Stimulated activated CD4-positive, alpha-beta T cell treated with anti-CD3 and anti-CD28 coated beads, Interleukin-15, amount 100 ng/mL, for 24 hours (primary cell): Measurements from ENCODE around the gene CD8B2.
"Not testable (repeated sequence)": the region's sequence is repeated elsewhere in the genome, so short reads cannot be mapped to it uniquely, and the experiment has no call there.

Experiments
- DNase-seq: peaks from one replicate; pipeline ENCODE4 v3.0.0-alpha.2; 2020

CD8B2 gene

DNA sequence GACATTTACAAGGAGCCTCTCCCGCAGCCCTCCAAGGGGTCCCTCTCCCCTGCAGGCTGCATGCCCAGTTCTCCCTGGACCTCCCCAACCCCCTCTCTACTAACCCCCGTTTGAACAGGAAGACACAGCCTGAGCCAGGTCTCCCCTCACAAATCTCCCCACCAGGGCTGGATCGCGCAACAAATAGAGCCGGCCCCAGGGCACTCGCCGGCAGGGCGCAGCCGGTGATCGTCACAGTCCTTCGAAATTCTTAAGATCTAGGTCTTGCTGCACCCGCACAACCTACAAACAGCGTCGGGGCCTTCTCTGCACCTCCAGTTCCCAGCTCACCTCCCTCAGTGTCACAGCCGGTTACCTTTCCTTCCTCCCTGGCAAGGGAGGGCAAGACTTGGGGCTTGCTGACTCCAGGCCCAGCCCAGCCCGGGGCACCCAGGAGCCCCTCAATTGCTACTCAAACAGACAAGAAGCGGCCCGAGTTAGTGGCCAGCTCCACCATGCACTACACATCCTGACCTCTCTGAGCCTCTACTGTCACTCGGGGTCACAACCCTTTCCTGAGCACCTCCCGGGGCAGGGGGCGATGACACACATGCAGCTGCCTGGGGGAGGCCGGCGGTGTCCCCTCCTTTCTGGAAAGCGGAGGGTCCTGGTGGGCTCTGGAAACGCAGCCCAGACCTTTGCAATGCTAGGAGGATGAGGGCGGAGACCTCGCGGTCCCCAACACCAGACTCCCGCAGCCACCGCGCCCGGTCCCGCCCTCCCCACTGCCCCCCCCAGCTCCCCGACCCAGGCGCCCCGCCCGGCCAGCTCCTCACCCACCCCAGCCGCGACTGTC is at the start of gene CD8B2:
Gene CD8B2 (plus strand): TSS at position 814 of the 835 bp plus-strand sequence. CDS start 63 bp downstream, outside the sequence.
- not testable (repeated sequence) for DNase-seq

DNA sequence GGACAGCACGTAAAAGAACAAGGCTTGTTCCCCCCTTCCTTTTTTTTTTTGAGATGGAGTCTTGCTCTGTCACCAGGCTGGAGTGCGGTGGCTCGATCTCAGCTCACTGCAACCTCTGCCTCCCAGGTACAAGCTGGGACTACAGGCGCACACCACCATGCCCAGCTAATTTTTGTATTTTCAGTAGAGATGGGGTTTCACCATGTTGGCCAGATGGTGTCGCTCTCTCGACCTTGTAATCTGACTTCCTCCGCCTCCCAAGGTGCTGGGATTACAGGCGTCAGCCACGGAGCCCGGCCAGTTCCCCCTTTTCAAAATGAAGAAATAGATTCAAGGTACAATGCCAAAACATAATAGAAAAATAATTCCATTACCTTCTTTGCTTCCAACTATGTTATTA is 25.3 kb upstream of the CD8B2 start:
- DNase-seq, result peak; percentile 18

DNA sequence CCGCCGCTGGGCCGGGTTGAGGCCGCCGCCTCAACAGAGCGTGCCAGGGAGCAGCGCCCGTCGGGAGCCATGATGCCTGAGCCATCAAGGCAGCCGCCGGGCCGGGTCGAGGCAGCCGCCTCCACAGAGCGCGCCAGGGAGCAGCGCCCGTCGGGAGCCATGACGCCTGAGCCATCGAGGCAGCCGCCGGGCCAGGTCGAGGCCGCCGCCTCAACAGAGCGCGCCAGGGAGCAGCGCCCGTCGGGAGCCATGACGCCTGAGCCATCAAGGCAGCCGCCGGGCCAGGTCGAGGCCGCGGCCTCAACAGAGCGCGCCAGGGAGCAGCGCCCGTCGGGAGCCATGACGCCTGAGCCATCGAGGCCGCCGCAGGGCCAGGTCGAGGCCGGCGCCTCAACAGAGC is 19.6 kb upstream of the CD8B2 start:
- DNase-seq, result not testable (repeated sequence)

DNA sequence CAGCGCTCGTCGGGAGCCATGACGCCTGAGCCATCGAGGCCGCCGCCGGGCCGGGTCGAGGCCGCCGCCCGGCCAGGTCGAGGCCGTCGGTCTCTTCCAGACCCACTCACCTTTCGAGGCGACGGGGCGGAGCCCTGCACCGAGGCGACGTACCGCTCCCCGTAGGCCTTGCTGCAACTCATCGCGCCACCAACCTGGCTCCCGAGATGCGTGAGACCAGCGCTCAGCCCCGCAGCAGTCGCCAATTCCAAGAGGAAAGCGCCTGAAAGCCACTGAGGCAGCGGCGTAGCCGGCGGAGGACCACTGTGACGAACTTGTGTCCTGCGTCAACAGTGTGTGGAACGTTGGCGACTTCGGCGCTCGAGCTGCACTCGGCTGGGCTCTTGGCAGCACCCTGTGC is 19.1 kb upstream of the CD8B2 start, which contains the start of gene RGPD3:
Gene RGPD3 (minus strand): TSS at position 307 of the 400 bp plus-strand sequence. CDS start 125 bp downstream, at position 182.
- not testable (repeated sequence) for DNase-seq

DNA sequence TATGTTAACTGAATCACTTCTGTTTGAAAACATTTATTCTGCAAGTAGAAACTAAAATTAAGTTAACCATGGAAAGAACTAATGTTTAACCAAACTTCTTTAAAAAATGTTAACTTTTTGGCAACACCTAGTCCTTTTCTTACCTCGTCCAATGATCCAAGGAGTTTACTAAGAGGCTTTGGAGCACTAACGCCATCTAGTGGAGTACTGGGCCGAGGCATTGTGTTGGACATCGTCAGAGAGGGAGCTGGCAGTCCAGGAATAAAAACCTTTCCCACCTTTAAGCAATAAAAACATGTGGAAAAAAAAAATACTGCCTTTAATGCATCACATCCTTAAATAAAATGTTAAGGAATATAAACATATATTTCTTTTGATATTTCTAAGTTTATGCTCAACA is 16.5 kb upstream of the CD8B2 start:
- DNase-seq, result peak; percentile 65

- not testable (repeated sequence) for DNase-seq
Observed at GRCh38 chr2:106477647-106478046, 9.5 kb upstream of the CD8B2 start.

- not testable (repeated sequence) for DNase-seq
Observed at GRCh38 chr2:106479563-106479962, 7.6 kb upstream of the CD8B2 start.

DNA sequence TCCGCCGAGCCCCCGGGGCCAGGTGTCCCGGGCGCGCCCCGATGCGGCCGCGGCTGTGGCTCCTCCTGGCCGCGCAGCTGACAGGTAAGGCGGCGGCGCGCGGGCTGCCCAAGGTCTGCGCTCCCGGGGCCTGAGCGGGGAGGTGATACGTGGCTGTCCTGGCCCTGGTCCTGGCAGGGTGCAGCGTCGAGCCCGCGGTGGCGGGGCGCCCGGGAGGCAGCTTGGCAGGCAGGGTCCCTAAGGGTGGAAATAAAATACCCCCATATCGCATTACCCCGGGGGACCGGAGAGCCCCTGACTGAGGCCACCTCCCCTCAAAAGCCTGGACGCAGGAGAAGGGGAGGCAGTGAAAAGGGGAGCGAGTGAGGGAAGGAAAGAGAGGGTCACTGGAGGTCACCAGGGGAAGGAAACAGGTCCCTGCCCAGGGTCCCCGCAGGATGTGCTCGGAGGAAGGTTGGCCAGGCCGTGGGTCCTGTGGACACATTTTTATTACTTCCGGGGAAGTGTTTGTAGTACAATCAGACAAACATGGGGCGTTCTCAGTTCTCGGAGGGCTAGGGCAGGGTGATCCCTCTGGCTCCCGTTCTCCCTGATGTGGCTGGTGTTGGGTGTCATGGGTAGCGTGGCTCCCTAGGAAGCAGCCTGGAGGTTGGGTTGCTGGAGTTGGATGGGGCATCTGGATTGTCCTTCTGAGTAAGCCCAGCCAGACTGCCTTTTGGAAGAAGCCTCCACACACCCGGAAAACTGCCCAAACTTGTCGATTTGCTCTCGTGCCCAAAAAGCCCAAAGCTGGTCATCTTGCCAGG is 425 bp downstream of the CD8B2 start:
- peak; percentile 7 for DNase-seq

GRCh38 chr2:106489701-106490100 is 2.5 kb downstream of the CD8B2 start:
- not testable (repeated sequence) for DNase-seq

- DNase-seq, result not testable (repeated sequence)
Observed at GRCh38 chr2:106492399-106492798, 5.2 kb downstream of the CD8B2 start.

DNA sequence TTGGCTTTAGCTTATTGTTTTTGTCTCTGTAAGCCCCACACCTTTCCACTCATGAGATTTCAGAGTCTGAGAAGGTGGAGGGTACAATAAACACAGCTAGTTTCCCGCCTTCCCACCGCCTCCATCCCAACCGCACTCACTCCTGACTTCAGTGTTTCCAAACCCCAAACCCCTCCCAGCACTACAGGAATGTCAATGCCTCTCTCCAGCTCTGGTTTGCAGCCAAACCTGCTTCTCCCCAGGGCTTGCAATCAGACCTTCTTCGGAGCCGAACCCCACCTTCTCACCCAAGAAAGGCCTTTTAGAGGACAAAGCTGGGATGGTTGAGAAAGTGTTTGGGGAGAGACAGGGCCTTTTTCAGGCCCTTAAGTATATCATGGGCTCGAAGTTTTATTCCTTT is 5.7 kb downstream of the CD8B2 start:
- DNase-seq, result not testable (repeated sequence)

DNA sequence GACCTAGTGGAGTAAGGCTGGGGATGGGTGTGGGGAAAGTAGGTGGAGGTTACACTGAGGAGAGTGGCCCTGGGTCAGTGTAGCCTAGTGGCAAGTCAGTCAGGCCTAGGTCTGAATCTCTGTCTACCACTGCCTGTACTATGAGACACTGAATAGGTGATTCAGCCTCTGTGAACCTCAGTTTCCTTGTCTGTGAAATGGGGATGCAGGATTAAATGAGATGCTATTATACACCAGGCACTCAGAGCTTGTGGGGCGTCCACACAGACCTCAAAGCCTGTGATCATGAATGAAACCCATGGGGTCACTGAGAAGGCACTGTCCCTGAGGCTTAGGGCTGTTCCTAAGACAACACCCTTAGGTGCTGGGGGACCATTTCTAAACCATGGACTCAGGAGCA is 11.4 kb downstream of the CD8B2 start:
- DNase-seq, result not testable (repeated sequence)

DNA sequence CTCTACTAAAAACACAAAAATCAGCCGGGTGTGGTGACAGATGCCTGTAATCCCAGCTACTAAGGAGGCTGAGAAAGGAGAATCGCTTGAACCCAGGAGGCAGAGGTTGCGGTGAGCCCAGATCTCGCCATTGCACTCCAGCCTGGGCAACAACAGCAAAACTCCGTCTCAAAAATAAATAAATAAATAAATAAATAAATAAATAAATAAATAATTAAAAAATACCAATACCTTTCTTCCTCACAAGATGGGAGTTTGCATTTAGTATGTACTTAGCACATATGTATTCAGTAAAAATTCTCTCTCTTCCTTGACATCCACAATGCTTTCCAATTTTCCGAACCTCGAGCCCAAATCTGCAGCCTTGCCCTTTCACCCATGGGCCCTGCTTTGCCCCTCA is 13.2 kb downstream of the CD8B2 start:
- not testable (repeated sequence) for DNase-seq

- DNase-seq, result not testable (repeated sequence)
Observed at GRCh38 chr2:106502351-106502750, 15.2 kb downstream of the CD8B2 start.

- not testable (repeated sequence) for DNase-seq
Observed at GRCh38 chr2:106504192-106504591, 17.0 kb downstream of the CD8B2 start.

- DNase-seq, result not testable (repeated sequence)
Observed at GRCh38 chr2:106504787-106505186, 17.6 kb downstream of the CD8B2 start.

DNA sequence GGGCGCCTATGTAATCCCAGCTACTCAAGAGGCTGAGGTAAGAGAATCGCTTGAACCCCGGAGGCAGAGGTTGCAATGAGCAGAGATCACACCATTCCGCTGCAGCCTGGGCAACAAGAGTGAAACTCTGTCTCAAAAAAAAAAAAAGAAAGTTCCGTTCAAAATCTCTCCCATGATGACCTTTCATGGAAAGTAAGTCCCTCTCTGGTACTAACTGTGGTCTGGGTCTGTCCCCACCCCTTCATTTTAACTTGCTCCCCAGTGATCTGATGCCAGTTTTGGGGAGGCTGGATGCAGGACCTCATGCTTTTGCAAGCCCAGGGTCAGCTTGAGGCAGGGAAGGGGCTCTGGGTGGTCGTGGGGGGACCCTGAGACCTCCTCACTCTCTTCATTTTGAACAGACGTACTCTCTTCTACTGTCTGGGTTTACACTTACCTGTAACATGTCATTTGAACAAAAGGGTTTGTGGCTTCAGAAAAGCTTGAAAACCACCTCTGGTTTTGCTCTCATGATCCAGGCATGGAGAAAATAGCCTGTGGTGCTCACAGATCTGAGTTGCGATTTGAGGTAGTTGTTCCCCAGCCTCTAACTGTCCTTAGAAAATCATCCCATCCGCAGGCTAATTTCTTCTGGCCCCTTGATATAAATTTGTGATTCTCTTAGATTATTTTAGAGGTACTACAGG is 19.0 kb downstream of the CD8B2 start:
- DNase-seq, result not testable (repeated sequence)

- not testable (repeated sequence) for DNase-seq
Observed at GRCh38 chr2:106508660-106509373, 21.7 kb downstream of the CD8B2 start.

- not testable (repeated sequence) for DNase-seq
Observed at GRCh38 chr2:106509374-106509770, 22.2 kb downstream of the CD8B2 start.

DNA sequence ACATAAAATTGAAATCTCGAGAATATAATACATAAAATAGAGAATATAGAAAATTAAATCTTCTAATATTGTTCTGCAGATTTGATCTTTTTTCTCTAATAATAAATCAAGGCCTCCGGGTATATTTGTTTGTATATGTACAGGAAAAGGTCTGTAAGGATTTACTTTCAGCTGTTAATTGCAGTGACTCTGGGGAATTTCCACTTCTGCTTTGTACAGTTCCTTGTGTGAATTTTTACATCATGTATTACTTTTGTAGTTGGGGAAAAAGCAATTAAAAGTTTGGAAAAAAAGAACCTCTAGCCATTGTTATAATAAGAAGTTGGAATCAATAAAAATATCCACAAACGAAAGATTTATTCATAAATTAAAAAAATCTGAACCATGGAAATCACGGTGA is 23.6 kb downstream of the CD8B2 start:
- DNase-seq, result not testable (repeated sequence)

DNA sequence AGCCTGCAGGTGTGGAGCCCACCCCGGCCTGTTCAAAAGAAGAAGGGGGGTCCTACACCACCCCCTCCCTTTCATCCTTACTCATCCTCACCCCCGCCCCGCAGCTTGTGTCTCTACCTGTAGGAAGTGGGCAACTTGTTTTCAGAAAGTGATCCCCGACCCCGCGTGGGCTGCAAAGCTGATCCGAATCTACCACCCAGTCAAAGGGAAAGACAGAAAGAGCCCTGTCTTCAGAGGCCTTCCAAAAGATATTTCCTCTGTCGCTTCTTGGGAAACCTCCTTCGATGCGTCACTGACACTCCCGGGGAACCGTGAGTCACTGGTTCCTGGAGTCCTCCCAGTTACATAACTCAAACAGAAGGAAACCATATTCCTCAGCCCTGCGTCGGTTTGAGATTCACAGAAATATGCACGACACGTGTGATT is 24.3 kb downstream of the CD8B2 start:
- DNase-seq, result peak; percentile 62

GRCh38 chr2:106511934-106512333 is 24.8 kb downstream of the CD8B2 start:
- not testable (repeated sequence) for DNase-seq
